ENCODE measurements around the gene RTN4R.

DNA sequence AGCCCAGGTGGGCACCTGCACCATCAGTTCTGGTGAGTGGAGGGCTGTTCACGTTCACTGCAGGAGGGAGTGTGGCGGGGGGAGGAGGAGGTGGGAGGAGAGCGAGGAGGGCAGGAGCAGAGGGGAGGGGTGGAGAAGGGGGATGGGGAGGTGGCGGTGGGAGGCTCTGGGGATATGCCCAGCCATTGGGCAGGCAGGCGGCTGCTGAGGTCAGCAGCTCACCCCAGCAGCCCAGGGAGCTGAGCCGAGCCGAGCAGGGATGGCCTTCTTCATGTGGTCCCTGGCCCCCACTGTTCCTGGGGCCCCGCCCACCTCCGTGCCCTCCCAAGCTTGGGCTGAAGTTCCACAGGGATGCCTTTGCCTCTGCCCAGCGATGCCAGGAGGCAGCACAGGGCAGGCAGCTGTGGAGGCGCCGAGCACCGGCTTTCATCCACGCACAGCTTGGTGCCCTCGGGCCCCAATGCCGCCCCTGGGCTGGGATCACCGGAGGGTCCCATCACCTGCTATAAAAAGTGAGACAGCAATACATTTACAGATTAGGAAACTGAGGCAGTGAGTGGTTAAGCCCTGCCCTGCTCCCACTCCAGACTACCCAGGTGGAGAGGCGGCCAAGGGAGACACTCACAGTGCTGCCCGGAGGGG, 21.6 kb downstream of the RTN4R start:
- TF ChIP-seq, protein P1, sequence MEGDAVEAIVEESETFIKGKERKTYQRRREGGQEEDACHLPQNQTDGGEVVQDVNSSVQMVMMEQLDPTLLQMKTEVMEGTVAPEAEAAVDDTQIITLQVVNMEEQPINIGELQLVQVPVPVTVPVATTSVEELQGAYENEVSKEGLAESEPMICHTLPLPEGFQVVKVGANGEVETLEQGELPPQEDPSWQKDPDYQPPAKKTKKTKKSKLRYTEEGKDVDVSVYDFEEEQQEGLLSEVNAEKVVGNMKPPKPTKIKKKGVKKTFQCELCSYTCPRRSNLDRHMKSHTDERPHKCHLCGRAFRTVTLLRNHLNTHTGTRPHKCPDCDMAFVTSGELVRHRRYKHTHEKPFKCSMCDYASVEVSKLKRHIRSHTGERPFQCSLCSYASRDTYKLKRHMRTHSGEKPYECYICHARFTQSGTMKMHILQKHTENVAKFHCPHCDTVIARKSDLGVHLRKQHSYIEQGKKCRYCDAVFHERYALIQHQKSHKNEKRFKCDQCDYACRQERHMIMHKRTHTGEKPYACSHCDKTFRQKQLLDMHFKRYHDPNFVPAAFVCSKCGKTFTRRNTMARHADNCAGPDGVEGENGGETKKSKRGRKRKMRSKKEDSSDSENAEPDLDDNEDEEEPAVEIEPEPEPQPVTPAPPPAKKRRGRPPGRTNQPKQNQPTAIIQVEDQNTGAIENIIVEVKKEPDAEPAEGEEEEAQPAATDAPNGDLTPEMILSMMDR (IDR thresholded peaks at IDR 0.05): no peak
- TF ChIP-seq POLR2A (IDR thresholded peaks at IDR 0.05): no peak

All from lower leg skin (tissue), 3 donors.